Stimulated activated CD8-positive, alpha-beta memory T cell treated with anti-CD3 and anti-CD28 coated beads, Interleukin-2, amount 100 ng/mL, for 1 hour (primary cell): Measurements from ENCODE around the gene P3H2.

Experiments
- DNase-seq, 2 donors: peaks; one replicate each; pipeline ENCODE4 v3.0.0-alpha.2; 2020; ENCODE audit warnings: low read depth in 2 of 2

The P3H2 gene

GRCh38 chr3:189945935-189946709 lies 174.6 kb downstream of the P3H2 start:
- DNase-seq, result no peak

DNA sequence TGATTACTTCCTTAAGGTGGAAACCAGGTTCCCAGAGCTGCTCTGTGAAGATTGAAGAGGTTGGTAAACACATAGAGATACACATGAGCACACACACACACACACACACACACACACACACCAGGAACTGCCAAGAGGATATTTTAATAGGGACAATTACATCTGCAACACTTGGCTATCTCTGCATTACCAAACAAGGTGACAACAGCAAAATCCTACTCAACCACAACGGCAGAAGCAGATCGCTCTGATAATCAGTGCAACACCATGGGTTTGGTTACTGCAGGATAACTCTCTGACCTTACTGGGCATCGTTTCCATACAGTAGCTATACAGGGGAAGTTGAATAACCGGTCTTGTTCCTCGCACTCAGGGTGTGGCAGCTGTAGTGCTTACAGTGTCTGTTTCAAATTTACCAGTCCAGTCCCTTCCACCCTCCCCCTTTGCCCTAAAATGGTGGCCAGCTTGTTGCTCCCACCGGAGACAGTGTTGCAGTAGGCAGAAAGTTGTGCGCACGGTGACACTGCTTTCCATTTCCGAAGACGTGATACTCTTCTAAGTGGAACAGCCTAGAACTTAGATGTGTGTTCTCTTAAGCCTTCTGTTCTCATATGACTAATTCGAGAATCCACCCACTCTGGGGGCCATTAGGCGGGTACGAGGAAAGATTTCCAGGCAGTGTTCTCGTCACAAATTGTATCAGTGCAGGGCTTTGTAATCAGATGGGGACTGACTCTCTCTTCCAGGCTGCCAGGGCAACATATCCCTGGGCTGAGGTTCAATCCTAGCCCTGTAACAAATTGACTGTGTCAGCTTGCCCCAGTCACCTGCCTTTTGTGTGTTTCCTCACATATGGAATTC lies 176.2 kb downstream of the P3H2 start:
- no peak for DNase-seq

GRCh38 chr3:189942948-189943347 lies 177.7 kb downstream of the P3H2 start:
- DNase-seq, result no peak

DNA sequence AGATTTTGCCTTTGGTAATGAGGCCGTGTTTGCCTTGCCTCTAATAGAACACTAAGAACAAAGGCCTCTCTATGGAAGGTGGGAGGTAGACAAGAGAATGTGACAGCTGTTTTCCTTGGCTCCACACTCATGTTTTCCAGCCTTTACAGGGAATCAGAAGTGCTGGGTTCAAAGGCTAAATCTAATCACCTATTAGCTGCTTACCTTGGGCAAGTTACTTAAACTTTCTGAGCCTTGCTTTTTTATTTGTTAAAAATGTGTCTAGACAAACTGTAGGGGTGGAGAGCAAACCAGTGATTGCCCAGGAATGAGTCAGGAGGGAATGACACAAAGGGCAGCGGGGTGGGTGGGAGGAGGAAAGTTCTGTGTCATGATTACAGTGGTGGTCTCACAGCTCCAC lies 179.0 kb downstream of the P3H2 start:
- DNase-seq, result no peak

GRCh38 chr3:189941125-189941524 lies 179.6 kb downstream of the P3H2 start:
- DNase-seq, result no peak

DNA sequence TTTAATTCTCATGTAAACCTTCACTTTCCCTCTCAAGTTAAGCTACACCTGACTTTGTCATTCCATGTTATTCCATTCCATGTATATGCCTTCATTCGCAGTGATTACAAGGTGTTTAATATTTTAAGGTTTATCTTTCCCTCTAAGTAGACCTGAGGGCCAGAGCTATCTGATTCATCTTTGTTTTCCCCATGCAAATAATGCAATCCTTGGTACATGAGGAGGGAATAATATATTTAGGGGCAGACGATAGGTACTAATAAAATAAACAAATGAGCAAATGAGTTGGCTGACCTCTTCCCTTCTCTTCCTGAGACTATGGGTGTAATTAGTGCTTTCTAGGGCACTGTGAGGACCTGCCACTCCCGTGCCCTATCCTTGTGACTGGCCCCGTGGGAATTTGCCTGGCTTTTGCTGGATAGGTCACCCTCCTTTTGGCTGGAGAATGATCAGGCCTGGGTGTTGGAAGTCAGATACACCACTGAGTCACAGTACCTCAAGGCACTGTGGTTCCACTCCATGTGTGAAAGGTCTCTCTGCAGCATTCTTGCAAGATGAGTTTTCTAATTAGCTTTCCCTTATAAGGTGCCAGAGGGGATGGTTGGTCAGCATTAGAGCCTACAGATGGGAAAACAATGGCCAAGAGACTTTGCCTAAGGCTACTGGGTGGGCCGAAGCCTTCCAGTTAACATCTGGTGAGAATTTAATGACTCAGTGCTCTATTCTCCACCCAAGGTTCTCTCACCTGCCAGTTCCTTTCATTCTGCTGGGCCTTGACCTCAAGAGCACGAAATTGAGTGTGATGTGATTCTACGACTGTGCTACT lies 183.2 kb downstream of the P3H2 start:
- no peak for DNase-seq

DNA sequence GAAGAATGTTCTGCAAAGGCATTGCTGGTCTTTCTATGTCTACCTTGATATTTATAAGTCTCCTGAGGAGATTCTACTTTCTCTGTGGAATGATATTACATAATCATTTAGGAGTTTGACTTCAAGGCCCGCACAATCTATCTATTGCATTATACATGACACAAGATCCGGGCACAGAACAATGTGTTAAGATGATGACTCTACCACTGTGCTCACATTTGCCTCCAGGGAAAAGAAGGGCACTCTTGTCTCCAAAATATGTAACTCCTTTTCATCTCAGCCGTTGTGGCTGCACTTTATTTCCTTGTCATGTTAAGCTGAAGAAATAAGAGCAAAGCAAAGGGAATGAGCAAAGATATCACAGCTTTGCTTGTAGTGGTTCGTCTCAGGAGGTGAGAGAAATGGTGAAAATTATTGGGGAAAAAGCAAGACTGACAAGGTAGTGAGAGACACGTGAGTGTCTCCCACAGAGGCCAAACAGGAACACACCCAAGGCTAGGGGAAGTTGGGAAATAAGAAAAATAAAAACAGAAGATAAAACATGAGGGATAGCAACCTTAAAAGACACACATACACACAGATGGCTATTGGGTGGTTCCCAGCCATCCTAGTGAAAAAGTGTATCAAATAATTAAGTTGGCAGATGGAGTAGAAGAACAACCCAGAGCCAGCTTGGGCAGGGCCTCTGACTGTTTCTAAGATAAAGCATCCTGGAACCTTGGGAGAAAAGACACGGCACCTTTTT lies 184.3 kb downstream of the P3H2 start:
- DNase-seq, result no peak

DNA sequence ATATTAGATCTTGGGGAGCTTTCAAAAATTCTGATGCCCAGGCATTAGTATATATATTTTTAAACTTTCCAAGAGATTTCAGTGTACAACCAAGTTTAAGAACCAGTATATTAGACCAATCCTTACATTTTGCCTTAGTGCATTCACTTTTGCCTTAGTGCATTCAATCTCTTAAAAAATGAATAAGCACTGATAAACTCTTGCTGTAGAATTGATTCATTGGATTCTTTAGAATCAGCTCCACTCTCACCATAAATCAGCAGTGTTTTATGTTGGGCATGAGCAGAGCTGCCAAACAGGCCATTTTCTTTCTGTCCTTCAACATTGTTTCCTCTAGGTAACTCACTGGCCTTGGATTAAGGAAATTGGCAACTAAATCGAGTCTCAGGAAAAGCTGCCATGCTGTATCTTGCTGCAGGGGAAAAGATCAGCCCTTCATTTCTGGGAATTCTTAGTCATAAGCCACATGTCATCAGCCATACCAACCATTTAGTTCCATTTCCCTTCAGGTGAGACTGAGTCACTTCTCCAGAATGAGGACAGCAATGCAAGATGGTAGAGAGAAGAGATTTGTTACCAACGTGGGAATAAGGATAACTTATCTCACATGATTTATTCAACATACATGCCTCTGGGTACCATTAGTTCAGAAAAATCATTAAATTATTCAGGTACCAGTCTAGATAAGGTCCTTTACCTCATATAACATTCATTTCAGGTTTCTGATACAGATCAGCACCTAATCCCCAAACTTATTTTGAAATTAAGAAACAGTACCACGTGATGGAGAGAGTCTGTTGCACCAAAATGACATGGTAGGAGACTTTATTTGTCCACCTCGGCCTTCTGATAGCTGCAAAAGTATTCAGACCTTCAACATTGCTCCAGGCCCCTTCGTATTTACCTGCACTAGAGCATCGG lies 192.5 kb downstream of the P3H2 start:
- no peak for DNase-seq

- DNase-seq, result no peak
Measured at GRCh38 chr3:189921770-189922169, 198.9 kb downstream of the P3H2 start.

DNA sequence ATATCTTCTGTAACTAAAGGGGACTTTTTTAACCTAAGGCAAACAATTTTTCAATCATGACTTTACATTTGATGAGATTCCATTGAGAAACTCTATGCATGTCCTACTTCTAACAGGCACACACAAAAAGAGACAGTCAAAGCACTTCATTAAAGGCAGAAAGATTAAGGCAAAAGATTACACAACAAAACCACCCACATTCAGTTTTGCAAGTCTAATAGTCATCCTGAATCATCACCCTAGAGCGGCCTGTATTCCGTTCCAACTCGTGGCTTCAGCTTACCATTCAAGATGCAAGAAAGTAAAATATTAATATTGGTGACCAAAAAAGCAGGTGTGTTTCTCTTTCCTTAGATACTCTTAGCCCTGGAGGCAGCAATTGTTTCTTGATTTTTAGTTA lies 205.9 kb downstream of the P3H2 start:
- DNase-seq, result no peak

GRCh38 chr3:189911001-189911400 lies 209.7 kb downstream of the P3H2 start:
- DNase-seq, result no peak

GRCh38 chr3:189909573-189909972 lies 211.1 kb downstream of the P3H2 start:
- no peak for DNase-seq

GRCh38 chr3:189909139-189909538 lies 211.6 kb downstream of the P3H2 start:
- no peak for DNase-seq

DNA sequence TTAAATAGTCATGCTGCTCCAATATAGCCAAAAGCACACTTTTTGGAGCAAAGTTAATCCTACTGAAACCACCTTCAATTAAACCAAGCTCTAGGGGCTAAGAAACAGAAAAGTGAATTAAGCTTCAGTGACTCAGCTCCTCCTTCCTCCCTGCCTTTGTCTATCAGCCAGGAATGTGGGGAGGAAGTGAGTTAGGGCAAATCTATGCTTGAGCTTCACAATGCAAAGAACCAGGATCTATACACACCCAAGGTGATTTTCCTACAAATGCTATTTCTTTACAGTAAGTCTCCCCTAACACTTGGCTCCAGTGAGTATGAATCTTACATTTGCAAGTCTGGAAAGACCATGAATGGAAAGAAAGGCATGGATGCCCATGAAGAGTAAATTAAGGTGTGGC lies 212.1 kb downstream of the P3H2 start:
- DNase-seq, result no peak

DNA sequence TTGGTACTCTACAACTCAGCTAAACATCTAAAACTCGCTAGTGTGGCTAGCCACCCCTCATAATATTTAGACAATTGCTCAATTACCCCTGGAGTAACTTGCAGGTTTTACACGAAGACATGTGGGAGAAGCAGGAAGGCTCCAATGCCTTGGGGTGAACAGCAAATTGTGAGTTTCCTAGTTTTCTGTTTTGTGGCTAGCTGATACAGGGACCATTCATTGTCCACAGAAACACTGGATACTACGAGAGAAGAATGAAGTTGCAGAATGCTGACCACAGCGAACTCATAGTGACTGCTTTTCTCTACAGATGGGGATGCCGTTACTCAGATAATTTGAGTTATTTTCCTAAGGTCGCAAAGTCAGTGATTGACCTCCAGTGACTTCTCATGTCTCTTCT lies 212.9 kb downstream of the P3H2 start:
- no peak for DNase-seq
